Stimulated activated CD8-positive, alpha-beta memory T cell treated with anti-CD3 and anti-CD28 coated beads, Interleukin-12 subunit alpha, Interleukin-12 subunit beta, amount 100 ng/mL, for 1 hour (primary cell): Measurements from ENCODE around the gene SYNM.
"Not testable (repeated sequence)": the region's sequence is repeated elsewhere in the genome, so short reads cannot be mapped to it uniquely, and the experiment has no call there.

ENCODE experiments used
- DNase-seq: peaks from one replicate; pipeline ENCODE4 v3.0.0-alpha.2; 2020; ENCODE audit warnings: low read depth

The SYNM gene, protein sequence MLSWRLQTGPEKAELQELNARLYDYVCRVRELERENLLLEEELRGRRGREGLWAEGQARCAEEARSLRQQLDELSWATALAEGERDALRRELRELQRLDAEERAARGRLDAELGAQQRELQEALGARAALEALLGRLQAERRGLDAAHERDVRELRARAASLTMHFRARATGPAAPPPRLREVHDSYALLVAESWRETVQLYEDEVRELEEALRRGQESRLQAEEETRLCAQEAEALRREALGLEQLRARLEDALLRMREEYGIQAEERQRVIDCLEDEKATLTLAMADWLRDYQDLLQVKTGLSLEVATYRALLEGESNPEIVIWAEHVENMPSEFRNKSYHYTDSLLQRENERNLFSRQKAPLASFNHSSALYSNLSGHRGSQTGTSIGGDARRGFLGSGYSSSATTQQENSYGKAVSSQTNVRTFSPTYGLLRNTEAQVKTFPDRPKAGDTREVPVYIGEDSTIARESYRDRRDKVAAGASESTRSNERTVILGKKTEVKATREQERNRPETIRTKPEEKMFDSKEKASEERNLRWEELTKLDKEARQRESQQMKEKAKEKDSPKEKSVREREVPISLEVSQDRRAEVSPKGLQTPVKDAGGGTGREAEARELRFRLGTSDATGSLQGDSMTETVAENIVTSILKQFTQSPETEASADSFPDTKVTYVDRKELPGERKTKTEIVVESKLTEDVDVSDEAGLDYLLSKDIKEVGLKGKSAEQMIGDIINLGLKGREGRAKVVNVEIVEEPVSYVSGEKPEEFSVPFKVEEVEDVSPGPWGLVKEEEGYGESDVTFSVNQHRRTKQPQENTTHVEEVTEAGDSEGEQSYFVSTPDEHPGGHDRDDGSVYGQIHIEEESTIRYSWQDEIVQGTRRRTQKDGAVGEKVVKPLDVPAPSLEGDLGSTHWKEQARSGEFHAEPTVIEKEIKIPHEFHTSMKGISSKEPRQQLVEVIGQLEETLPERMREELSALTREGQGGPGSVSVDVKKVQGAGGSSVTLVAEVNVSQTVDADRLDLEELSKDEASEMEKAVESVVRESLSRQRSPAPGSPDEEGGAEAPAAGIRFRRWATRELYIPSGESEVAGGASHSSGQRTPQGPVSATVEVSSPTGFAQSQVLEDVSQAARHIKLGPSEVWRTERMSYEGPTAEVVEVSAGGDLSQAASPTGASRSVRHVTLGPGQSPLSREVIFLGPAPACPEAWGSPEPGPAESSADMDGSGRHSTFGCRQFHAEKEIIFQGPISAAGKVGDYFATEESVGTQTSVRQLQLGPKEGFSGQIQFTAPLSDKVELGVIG (N-terminal part only)

DNA sequence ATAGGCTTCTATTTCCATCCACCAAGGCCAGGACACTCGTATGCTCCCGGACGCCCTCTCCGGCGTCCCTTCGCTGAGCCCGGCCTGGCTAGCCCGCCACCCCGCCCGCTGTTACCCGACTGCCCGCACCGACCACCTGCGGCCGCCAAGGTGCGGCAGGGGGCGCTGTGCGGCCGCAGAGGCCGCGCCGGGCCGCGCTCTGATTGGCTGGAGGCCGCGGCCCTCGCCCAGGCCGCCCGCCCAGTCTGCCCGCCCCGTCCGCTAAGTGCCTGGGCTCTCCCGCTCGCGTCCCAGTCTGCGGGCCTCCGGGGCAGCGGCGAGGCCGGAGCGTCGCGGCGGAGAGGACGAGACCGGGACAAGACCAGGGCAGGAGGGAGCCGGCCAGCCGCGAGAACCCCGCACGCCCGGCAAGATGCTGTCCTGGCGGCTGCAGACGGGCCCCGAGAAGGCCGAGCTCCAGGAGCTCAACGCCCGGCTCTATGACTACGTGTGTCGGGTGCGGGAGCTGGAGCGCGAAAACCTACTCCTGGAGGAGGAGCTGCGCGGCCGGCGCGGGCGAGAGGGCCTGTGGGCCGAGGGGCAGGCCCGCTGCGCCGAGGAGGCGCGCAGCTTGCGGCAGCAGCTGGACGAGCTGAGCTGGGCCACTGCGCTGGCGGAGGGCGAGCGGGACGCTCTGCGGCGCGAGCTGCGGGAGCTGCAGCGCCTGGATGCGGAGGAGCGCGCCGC lies at the start of gene SYNM:
Gene SYNM, plus strand, starts transcription at position 293 of the 726 bp plus-strand sequence. Its CDS starts 120 bp downstream, at position 413.
- DNase-seq, result no peak

DNA sequence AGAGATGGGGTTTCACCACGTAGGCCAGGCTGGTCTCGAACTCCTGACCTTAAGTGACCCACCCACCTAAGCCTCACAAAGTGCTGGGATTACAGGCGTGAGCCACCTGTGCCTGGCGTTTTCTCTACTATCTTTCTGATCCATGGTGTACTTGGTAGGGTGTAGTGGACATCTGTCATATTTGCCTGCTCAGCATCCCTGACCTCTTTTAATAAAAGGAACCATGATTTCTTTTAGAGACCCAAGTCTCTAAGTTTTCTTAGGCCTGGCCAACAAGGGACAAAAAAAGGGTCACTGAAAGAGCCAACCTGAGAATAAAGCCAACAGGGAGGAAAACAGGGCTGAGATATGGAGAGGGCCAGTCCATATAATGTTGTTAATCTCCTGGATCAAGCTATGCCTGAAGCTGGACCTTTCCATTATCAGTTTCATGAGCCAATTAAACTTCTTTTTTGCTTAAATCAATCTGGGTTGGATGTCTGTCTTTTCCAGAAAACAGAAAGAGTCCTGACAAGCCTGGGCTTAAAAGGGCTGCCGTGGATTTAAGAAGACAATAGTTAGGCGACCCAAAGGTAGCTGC lies 49.2 kb upstream of the SYNM start:
- DNase-seq, result no peak

DNA sequence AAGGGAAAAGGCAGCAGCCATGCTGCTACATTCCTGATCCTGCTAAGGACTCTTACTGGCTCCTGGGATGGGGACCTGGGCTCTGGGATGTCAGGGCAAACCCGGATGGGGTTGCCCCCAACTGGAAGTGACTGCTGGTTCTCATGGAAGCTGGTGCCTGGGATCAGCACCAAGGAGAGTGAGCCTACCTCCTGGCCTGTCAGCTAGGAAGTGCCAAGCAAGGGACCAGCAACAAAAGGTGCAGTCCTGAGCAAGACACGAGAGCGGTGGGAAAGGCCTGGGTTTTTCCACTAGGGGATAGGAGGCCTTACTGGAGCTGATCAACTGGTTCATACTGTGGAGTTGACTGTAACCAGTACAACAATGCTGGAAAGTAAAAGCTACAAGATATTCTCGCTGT lies 47.9 kb upstream of the SYNM start:
- DNase-seq, result no peak

DNA sequence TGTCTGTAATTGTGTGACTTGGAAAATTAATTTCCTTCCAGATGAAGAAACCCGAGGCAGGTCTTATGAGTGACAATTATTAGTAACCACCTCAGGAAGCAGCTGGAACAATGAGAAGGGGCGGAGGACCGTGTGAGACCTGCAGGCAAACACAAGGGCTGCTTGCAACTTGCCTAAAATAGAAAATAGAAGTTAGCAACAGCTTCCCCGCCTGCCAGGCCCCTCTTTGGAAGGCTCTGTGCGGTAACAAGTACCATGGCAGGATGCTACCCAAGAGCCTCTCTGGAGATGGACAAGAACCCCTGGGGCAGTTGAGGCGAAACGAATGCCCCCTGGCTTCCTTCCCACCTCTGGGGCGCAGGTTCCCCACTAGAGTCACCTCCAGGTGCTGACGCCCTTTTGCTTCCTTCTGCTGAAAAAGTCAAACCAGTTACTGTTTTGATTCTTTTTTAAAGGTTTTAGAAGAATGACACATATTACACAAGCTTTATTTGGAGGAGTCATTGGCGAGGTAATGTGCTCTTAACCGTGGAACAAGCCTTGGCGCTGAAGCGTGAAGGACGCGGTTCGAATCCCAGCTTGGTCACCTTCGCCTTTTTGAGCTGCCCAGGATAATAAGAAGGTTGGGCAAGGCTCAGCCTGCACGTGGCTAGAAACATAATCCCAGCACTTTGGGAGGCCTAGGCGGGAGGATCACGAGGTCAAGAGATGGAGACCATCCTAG lies 47.0 kb upstream of the SYNM start:
- no peak for DNase-seq

DNA sequence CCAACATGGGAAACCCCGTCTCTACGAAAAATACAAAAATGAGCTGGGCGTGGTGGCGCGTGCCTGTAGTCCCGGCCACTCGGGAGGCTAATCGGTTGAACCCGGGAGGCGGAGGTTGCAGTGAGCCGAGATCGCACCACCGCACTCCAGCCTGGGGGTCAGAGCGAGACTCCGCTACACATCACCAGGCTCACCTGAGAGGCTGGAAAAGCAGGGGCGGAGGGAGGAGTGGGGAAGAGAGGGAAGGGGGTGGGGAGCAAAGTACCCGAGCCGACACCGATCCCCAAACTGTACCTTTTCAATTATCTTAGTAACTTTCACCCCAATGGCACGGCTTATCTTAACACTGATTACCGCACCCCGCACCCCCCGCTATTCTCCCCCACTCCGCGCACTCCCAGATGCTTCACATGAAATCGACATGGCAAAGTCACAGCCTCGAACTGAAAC lies 46.4 kb upstream of the SYNM start:
- no peak for DNase-seq

DNA sequence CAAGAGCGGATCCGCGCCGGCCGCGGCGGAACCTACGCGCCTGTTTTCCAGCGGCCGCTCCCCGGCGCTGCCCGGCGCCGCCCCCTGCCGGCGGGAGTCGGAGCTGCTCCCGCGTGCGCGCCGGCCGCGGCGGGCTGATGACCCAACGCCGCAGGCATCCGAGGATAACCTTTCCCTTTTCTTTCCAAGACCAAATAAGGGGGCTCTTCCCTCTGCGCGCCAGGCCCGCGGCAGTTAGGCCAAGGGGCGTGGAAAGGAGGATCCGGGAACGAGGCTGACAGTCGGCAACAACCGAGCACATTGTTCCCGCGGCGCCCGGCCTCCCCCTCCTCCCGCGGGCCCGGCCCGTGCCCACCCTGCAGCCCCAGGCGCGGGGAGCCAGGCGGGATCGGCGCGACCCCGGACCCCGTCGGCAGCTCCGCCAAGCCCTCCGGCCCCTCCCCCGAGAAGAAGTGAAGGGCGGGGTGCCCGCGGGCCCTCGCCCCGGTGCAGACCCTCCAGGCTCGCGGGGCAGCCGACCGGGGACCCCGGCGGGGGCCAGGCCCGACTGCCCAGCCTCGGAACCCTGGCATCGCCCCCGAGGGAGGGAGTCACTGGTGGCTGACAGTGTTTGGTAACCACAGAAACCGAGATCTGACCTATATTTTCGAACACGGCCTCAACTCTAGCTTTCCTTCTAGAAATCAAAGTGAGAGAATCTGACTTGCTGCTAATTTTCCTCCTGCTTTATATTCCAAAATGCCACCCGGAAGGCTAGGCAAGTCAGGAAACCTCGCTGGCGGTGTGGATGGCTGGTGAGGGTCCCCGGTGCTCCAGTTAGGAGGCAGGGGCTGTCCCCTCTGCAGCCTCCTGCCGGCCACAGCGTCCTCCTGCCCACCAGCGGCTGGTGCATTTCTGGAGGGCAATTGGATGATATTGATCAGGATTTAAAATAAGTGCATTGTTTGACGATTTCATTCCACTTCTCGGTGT lies 45.6 kb upstream of the SYNM start:
- no peak for DNase-seq

DNA sequence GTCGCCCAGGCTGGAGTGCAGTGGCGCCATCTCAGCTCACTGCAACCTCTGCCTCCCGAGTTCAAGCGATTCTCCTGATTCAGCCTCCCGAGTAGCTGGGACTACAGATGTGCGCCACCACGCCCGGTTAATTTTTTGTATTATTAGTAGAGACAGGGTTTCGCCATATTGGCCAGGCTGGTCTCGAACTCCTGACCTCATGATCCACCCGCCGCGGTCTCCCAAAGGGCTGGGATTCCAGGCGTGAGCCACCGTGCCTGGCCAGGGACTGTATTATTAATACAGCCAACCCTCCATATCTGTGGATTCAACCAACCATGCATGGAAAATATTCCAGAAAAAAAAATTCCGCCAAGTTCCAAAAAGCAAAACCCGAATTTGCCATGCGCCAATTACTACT lies 44.7 kb upstream of the SYNM start:
- DNase-seq, result not testable (repeated sequence)

DNA sequence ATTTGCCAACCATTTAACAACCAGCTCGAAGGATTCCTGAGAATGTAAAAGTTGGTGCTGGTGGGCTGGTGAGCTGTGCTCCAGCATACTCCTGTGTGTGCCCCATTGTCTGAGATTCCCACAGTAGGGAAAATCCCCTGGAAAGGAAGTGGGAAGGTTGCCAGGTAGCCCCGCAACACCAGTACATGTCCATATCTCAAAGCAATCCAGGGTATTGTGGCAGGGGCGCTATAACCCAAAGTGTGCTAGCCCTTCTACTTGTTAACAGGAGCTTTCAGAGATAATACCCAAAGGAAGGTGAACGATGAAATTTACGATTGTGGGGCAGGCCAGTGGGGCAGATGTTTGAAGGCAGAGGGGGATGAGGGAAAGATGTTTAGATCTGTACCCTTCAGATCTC lies 42.7 kb upstream of the SYNM start:
- DNase-seq, result no peak

DNA sequence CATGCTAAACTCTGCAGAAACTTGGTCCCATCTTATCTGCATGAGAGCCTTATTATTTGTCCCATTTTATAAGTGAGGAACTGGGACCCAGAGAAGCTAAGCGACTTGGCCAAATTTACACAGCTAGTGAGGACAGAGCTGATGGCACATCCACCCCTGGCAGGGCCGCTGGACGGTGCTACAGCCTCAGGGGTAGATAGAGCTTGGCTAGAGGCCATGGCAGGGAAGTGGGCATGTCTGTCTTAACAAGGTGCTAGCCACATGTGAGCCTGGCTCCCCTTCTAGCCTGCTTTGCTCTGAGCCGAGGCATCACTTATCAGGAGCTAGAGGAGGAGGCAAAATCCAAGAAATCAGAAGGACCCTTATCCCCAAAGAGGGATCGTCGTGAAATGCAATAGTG lies 36.7 kb upstream of the SYNM start:
- no peak for DNase-seq

DNA sequence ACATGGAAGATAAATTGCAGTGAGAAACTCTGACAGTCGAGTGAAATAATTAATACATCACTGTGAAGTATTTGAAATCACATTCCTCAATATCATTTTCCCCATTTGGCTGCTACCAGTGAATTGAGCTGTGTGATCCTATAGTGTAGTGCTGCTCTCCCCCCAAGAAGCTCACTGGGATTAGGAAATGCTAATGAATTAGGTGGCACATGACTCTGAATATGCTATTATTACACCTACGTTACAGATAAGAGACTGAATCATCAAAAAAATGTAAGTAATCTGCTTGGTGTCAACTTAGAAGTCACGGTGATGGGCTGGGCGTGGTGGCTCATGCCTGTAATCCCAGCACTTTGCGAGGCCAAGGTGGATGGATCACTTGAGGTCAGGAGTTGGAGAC lies 34.7 kb upstream of the SYNM start:
- no peak for DNase-seq

DNA sequence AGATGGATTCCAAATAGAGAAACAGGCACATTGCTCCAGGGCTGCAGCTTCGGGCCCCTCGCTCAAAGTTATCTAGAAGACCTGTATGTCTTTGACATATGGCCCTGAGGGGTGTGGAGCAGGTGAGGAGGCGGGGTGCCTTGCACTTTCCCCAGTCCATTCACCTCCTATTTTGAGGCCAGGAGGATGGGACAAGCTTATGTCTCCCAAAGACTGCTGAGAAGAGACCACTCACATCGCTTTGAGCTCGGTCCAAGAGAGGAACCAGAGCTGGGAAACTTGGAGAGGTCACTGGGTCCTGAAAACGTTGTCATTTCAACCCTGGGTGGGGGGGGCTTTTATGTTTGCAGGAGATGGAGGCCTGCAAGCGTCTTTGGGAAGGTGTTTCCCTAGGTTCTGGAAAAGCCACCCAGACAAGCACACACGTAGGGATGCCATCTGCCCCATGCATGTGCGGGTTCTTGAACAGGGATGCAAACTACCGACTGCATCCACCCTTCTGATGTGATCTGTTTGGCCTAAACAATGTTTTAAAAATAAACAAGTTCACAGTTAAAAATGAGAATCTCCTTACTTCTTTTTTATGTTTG lies 33.7 kb upstream of the SYNM start:
- DNase-seq, result no peak

DNA sequence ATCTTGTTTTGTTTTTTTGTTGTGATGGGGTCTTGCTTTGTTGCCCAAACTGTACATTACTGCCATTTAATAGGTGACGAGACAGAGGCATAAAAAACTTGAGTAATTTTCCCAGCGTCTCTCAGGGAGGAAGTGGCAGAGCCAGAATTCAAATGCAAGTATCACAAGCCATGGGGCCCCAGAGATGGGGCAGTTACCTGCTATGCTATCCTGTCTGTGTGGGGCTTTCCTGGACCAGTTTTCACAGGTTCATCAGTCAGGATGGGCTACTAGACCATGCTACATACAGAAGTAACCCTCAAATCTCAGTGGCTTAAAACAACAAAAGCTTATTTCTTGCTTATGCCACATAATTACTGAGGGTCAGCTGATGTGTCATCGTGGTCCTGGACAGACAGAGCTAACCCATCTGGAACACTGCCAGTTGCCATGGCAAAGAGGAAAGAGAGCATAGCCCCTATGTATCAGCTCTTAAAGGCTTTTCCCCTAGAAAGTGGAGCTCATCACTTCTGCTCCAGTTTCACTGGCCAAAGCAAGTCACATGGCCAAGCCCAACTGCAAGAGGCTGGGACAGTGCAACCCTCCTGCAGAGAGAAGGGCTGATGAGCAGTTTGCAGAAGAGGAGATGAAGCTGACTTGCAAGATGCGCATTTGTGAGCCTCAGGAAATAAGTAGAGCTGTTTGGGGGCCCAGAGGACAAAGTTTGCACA lies 31.7 kb upstream of the SYNM start:
- no peak for DNase-seq

DNA sequence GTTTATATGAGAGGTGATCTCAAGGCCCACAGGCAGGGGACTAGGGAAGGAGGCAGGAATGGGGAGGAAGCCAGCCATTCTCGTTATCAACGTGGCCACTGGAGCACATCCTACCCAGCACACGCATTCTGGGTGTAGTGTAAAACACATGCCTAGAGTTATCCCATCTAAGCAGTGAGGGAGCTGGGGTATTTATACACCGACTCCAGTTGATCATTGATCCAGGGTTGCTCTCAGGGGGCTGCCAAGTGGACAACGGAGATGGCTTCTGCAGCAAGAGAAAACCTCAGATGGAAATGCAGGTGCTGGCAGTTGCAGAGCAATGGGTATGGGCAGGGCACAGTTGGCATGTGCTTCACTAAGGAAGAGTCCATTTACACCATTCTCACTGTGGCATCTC lies 30.4 kb upstream of the SYNM start:
- no peak for DNase-seq

DNA sequence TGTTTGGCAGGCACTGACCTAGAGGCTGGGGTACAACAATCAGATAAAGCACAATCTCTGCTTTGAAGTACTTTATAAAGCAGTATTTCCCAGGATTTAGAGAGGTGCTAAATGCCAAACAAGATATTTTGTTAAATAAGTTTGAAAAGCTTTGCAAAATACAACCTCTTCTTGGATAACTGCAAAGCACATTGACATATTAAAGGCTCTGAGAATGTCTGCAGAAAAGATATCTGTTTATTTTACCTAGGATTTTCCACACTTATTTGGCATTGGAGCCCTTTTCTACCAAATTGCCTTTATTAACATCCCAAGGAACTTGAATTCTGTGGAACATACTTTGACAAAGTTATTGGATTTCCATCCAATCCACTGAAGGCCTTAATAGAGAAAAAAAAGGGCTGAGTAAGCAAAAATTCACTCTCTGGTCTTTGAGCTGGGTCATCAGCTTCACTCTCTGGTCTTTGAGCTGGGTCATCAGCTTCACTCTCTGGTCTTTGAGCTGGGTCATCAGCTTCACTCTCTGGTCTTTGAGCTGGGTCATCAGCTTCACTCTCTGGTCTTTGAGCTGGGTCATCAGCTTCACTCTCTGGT lies 29.7 kb upstream of the SYNM start:
- not testable (repeated sequence) for DNase-seq

DNA sequence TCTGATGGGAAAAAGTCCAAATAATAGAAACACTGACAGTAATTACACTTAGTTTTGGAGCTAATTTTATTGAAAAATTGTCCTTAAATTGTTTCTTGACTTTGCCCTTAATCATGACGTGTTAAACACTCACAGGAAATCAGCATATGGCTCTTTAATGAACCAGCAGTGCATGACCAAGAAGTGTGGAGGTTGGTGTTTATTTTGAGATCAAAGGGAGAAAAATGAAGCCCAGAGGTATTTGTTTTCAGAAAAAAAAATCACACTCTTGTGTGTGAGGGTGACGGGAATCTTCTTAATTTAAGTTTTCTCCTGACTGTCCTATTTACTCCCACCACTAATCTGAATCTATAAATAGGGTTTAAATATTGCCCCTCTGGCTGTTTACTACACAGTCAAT lies 28.8 kb upstream of the SYNM start:
- no peak for DNase-seq

DNA sequence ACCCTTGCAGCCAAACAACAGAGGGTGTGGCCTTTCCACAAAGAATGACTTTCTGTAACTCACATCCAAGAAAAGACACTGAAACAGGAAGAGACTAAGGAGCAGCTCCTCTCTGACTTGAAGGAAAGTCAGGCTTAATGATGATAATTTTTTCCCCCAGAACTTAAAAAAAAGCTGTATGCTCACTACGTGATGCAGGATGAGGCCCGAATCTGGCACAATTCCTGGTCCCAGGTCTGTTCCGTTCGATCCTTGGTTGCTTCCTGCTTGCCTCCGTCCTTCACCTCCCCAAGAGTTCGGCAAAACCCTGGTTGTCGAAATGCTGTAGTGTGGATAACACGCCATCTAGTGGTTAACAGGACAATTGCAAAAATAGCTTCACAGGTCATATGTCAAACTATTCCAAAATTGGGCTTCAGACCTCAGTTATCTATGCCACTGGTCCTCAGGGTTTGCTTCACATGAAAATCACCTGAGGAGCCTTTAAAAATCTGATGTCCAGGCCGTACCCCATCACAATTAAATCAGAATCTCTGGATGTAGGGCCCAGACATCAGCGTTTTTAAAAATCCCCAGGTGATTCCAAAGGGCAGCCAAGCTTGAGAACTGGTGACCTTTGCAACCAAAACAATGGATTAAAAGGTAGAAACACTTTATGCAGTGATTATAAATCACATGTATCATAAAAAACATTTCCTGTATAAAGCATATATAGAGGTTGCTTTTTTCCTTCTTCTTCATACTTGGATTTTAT lies 28.1 kb upstream of the SYNM start:
- DNase-seq, result peak; percentile 18

DNA sequence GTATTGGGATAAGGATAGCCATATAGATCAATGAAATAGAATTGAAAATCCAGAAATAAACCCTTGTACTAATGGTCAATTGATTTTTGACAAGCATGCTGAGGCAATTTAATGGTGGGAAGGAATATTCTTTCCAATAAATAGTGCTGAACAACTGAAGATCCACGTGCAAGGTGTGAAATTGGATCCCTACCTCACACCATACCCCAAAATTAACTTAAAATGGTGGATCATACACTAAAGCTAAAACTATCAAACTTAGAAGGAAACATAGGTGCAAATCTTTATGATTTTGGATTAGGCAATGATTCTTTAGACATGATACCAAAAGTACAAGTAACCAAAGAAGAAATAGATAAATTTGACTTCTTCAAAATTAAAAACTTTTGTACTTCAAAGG lies 22.1 kb upstream of the SYNM start:
- no peak for DNase-seq
